RKO (cell line): Measurements from ENCODE around the gene TMEM69.
"Not testable (repeated sequence)": the region's sequence is repeated elsewhere in the genome, so short reads cannot be mapped to it uniquely, and the experiment has no call there.

Experiments
- DNase-seq: peaks from one replicate; pipeline ENCODE4 v3.0.0-alpha.2; 2016; ENCODE audit warnings: low spot score

TMEM69 gene

GRCh38 chr1:45678489-45678888 is 9.5 kb upstream of the TMEM69 start:
- DNase-seq = no peak

GRCh38 chr1:45679123-45679522 is 8.9 kb upstream of the TMEM69 start:
- DNase-seq = no peak

- no peak for DNase-seq
Observed at GRCh38 chr1:45682942-45683341, 5.0 kb upstream of the TMEM69 start.

- DNase-seq = no peak
Observed at GRCh38 chr1:45684402-45684801, 3.6 kb upstream of the TMEM69 start.

- peak; percentile 30 for DNase-seq
Observed at GRCh38 chr1:45685308-45686014, 2.5 kb upstream of the TMEM69 start.

- DNase-seq = peak; percentile 52
Observed at GRCh38 chr1:45686015-45686287, 2.0 kb upstream of the TMEM69 start.

- DNase-seq = peak; percentile 96
Observed at GRCh38 chr1:45686288-45687013, 1.5 kb upstream of the TMEM69 start, which contains the start of gene GPBP1L1. Gene GPBP1L1 (minus strand): TSS chr1:45686533. CDS start chr1:45659087, 27,446 bp downstream.

GRCh38 chr1:45687014-45687753 is 797 bp upstream of the TMEM69 start:
- peak; percentile 99 for DNase-seq

GRCh38 chr1:45693811-45694210 is 5.8 kb downstream of the TMEM69 start:
- not testable (repeated sequence) for DNase-seq

GRCh38 chr1:45694823-45695222 is 6.8 kb downstream of the TMEM69 start:
- no peak for DNase-seq

- DNase-seq = no peak
Observed at GRCh38 chr1:45704637-45705036, 16.7 kb downstream of the TMEM69 start.

- DNase-seq = no peak
Observed at GRCh38 chr1:45713711-45714110, 25.7 kb downstream of the TMEM69 start.

GRCh38 chr1:45716700-45717099 is 28.7 kb downstream of the TMEM69 start:
- no peak for DNase-seq

- not testable (repeated sequence) for DNase-seq
Observed at GRCh38 chr1:45717386-45717785, 29.4 kb downstream of the TMEM69 start.

GRCh38 chr1:45718289-45718688 is 30.3 kb downstream of the TMEM69 start:
- no peak for DNase-seq

- no peak for DNase-seq
Observed at GRCh38 chr1:45721207-45721606, 33.2 kb downstream of the TMEM69 start.

- no peak for DNase-seq
Observed at GRCh38 chr1:45722809-45723208, 34.8 kb downstream of the TMEM69 start.

- DNase-seq = no peak
Observed at GRCh38 chr1:45723248-45723930, 35.4 kb downstream of the TMEM69 start.

- DNase-seq = not testable (repeated sequence)
Observed at GRCh38 chr1:45726007-45726406, 38.0 kb downstream of the TMEM69 start.

- DNase-seq = no peak
Observed at GRCh38 chr1:45730075-45730779, 42.2 kb downstream of the TMEM69 start.

- no peak for DNase-seq
Observed at GRCh38 chr1:45730780-45731319, 42.9 kb downstream of the TMEM69 start.
